NCI-H774 (cell line): Measurements from ENCODE around the gene PACRGL.

Experiments used
- DNase-seq: peaks from one replicate; lab custom pipeline; 2025; lab: John Stamatoyannopoulos, UW

Gene PACRGL

GRCh38 chr4:20700007-20700761, at the start of gene PACRGL:
Gene PACRGL, plus strand, starts transcription at chr4:20700458. Its CDS starts 4,024 bp downstream, at chr4:20704482.
- peak; percentile 95 for DNase-seq

- DNase-seq = no peak
Observed at GRCh38 chr4:20652226-20652885, 47.9 kb upstream of the PACRGL start.

GRCh38 chr4:20658456-20658855, 41.8 kb upstream of the PACRGL start:
- no peak for DNase-seq

- no peak for DNase-seq
Observed at GRCh38 chr4:20662851-20663250, 37.4 kb upstream of the PACRGL start.

GRCh38 chr4:20666012-20666860, 34.0 kb upstream of the PACRGL start:
- DNase-seq = no peak

- no peak for DNase-seq
Observed at GRCh38 chr4:20672262-20672661, 28.0 kb upstream of the PACRGL start.

GRCh38 chr4:20675786-20676185, 24.5 kb upstream of the PACRGL start:
- DNase-seq = no peak

- no peak for DNase-seq
Observed at GRCh38 chr4:20676501-20677197, 23.6 kb upstream of the PACRGL start.

GRCh38 chr4:20678400-20678799, 21.9 kb upstream of the PACRGL start:
- DNase-seq = no peak

- no peak for DNase-seq
Observed at GRCh38 chr4:20679951-20680350, 20.3 kb upstream of the PACRGL start.

GRCh38 chr4:20680736-20681135, 19.5 kb upstream of the PACRGL start:
- DNase-seq = no peak

- no peak for DNase-seq
Observed at GRCh38 chr4:20681271-20681670, 19.0 kb upstream of the PACRGL start.

- no peak for DNase-seq
Observed at GRCh38 chr4:20682853-20683252, 17.4 kb upstream of the PACRGL start.

GRCh38 chr4:20683766-20684165, 16.5 kb upstream of the PACRGL start:
- DNase-seq = no peak

GRCh38 chr4:20684852-20685763, 15.2 kb upstream of the PACRGL start:
- peak; percentile 28 for DNase-seq

- no peak for DNase-seq
Observed at GRCh38 chr4:20687864-20688263, 12.4 kb upstream of the PACRGL start.

- DNase-seq = no peak
Observed at GRCh38 chr4:20696815-20697214, 3.4 kb upstream of the PACRGL start.

GRCh38 chr4:20698382-20698781, 1.9 kb upstream of the PACRGL start:
- DNase-seq = no peak

- no peak for DNase-seq
Observed at GRCh38 chr4:20698820-20699219, 1.4 kb upstream of the PACRGL start.

GRCh38 chr4:20711335-20711734, 11.1 kb downstream of the PACRGL start:
- no peak for DNase-seq

GRCh38 chr4:20723019-20723418, 22.8 kb downstream of the PACRGL start:
- no peak for DNase-seq
